Muscle of leg (tissue), 11 donors: ENCODE measurements around the gene PPP1R13B. TPM values are rescaled to one million over a fixed set of nuclear protein-coding genes. Genes with fewer than 3 reads are reported as not detected.
A peak's percentile ranks its signal among the peaks of the same experiment; 100 is the strongest.

Experiments
- DNase-seq: peaks from one replicate; pipeline ENCODE4 v3.0.0; 2013
- H3K27ac ChIP-seq: one replicate; pipeline ENCODE4 v1.5.1; 2013; ENCODE audit warnings: mild to moderate bottlenecking, low read length, control low read depth
- H3K27me3 ChIP-seq: one replicate; pipeline ENCODE4 v1.6.1; 2013; ENCODE audit warnings: low read length; ENCODE audit not compliant: control insufficient read depth, insufficient read depth
- H3K36me3 ChIP-seq: one replicate; pipeline ENCODE4 v1.6.1; 2013; ENCODE audit warnings: low read length; ENCODE audit not compliant: control insufficient read depth, insufficient read depth
- H3K4me1 ChIP-seq: one replicate; pipeline ENCODE4 v1.6.1; 2013; ENCODE audit warnings: low read length; ENCODE audit not compliant: control insufficient read depth, insufficient read depth
- H3K4me3 ChIP-seq: one replicate; pipeline ENCODE4 v1.5.1; 2013; ENCODE audit warnings: low read length, control low read depth
- H3K9me3 ChIP-seq: replicated peaks from 2 replicates; pipeline ENCODE4 v1.6.1; 2013; ENCODE audit warnings: low read depth, low read length; ENCODE audit not compliant: control insufficient read depth
- WGBS: methylation state at CpG from one replicate; pipeline ENCODE4 v1.1.5; 2013; ENCODE audit warnings: missing lambda C conversion rate; ENCODE audit not compliant: insufficient coverage; 5-methylcytosine and 5-hydroxymethylcytosine counted together
- polyA plus RNA-seq, 8 donors: library from polyadenylated mRNA; unstranded; fragments of 120-200 nt; gene quantifications; one replicate each; pipeline versions ENCODE4 v1.2.1 to v1.2.3, GENCODE V29; 2013; ENCODE audit warnings: inconsistent platforms in 1 of 8, low replicate concordance in 1 of 8; ENCODE audit not compliant: insufficient read length in 8 of 8, insufficient read depth in 1 of 8
- total RNA-seq: library from RNA; stranded (reverse); fragments of 120-200 nt; gene quantifications from one replicate; pipeline ENCODE4 v1.2.4, GENCODE V29; 2013

The PPP1R13B gene
- total and polyA plus RNA-seq, 9 donors: 6.2 to 13.6 (median 9.1) TPM

DNA sequence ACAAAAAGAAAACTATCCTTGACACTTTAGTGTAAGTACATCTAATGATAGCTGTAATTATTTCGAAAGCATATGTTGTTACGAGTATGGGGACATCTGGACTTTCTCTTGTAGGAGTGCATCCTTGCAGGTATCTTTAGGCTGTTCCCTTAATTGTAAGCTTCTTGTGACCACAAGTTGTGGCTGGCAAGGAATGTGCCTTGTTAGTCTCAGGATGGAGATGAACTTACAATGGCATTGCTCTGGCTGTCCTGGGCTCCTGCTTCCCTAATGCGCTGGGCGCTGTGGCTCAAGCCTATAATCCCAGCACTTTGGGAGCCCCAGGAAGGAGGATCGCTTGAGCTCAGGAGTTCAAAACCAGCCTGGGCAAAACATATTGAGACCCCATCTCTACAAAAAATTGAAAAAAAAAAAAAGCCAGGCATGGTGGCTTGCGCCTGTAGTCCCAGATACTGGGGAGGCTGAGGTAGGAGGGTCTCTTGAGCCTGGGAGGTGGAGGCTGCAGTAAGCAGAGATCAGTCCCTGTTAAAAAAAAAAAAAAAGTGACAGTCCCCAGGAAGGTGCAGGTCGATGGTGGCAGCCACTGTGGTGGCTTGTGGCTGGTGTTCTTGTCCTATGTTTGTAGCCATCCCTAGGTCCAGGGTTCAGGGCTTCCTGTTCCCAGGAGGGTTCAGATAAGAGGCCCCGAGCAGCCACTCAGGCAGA, 23.7 kb upstream of the PPP1R13B start:
- Histone ChIP-seq H3K4me3 (no peak overlapping the region), H3K9me3 (no peaks in the 10 kb centered on the region), H3K4me1 (peaks cover 18% of the 10 kb centered on the region), H3K27me3 (no peaks in the 10 kb centered on the region), H3K27ac (no peak overlapping the region), H3K36me3 (no peaks in the 10 kb centered on the region)
- WGBS: 94% methylated on average over 5 of the region's 8 CpGs
- no peak for DNase-seq

DNA sequence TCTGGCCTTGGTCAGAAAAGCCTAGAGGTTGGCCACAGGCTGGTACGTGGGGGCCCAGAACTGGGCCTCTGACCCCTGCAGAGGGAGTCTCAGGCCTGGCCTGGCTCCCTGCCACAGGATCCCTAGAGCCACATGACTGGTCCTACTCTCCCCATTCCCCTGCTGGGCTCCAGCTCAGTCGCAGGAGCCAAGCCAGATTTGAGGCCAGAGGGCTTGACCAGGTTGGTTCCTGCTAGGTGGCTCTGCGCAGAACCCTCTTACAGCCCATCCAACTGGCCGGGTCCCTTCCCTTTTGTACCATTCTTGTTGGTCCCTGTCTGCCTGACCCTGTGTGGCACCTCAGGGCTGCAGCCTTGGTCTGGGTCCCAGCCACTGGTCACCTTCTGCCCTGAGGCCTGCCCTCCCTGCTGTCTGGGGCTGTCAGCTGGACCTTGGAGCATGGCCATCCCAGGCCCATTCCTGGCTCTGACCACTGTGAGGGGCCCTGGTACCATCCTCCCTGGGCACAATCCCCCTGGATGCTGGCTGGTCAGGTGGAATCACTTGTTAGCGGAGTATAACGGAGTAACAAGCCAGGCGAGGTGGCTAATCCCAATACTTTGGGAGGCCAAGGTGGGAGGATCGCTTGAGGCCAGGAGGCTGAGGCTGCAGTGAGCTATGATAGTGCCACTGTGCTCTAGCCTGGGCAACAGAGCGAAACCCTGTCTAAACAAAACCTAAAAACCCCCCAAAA, 22.9 kb upstream of the PPP1R13B start:
- Histone ChIP-seq H3K27ac (no peak overlapping the region), H3K4me3 (no peak overlapping the region), H3K36me3 (no peaks in the 10 kb centered on the region), H3K9me3 (no peaks in the 10 kb centered on the region), H3K27me3 (no peaks in the 10 kb centered on the region), H3K4me1 (peaks cover 18% of the 10 kb centered on the region)
- 86% methylated on average over 7 of the region's 9 CpGs for WGBS
- DNase-seq: no peak

DNA sequence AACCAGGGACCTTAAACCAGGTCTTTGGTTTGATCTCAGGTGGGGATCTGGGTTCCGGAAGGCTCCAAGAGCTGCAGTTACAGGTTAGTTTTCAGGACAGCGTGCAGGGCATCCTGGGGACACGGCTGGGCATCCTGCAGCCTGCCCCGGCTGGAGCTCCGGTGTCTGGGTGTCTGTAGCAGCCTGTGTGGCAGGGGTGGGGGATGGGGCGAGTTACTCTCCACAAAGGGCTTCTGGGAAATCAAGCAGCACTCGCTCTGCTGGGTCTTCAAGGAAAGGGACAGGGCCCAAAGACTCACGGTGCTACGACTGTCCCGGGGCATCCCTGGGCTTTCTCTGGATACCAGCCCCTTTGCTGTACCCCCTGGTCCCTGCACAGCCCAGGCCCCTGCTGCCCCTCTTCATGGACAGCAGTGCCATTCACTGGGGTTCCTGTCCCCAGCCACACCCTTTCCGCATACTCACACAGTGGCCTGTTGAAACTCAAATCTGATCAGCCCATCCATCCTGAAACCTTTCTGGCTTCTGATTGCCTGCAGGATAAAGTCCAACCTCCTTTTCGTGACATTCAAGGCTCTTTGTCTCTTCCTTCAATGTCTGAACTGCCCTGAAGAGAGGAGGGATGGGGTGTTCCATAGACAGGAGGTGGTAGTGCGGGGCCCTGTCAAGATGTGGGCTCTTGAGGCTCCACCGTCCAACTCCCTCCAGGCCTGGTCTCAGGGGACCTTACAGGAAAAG, 22.2 kb upstream of the PPP1R13B start:
- no peak overlapping the region for H3K27ac ChIP-seq
- WGBS: 77% methylated on average over 10 of the region's 14 CpGs
- no peak for DNase-seq

DNA sequence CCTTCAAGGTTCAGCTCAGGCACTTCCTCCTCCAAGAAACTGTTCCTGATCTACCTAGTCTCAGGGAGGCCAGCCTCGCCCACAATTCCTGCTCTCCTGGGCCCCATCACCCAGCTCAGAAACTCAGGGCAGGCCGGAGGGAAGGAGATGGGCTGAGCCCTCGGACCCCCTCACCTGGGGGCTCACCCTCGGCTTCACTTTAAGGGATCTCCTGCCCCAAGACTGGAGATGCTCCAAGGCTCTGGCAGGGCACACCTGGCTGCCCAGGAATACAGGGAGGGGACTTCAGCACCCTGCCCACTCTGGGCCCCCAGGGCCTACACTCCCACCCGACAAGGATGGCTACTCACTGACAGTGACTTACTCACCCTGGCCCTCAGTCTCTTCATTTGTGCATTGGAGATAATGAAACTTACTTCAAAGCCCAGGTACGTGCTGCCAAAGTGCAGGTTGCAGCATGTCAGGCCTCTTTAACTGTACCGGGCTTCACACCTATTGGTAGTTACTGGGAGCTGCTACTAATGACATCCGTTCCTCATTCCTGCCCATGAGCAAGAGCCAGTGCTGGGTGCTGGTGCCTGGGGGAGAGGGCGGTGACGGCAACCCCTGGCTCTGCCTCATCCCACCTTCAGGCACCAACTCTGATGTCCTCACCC, 21.0 kb upstream of the PPP1R13B start:
- Histone ChIP-seq H3K27ac (no peak overlapping the region), H3K27me3 (no peaks in the 10 kb centered on the region), H3K4me1 (peaks cover 18% of the 10 kb centered on the region), H3K9me3 (no peaks in the 10 kb centered on the region), H3K36me3 (no peaks in the 10 kb centered on the region), H3K4me3 (no peak overlapping the region)
- 87% methylated on average over 6 of the region's 10 CpGs for WGBS
- DNase-seq: no peak

More for the DNA sequence above, 22.2 kb upstream of the PPP1R13B start:
- Histone ChIP-seq H3K4me1 (peaks cover 18% of the 10 kb centered on the region), H3K36me3 (no peaks in the 10 kb centered on the region), H3K9me3 (no peaks in the 10 kb centered on the region), H3K27me3 (no peaks in the 10 kb centered on the region), H3K4me3 (no peak overlapping the region)

DNA sequence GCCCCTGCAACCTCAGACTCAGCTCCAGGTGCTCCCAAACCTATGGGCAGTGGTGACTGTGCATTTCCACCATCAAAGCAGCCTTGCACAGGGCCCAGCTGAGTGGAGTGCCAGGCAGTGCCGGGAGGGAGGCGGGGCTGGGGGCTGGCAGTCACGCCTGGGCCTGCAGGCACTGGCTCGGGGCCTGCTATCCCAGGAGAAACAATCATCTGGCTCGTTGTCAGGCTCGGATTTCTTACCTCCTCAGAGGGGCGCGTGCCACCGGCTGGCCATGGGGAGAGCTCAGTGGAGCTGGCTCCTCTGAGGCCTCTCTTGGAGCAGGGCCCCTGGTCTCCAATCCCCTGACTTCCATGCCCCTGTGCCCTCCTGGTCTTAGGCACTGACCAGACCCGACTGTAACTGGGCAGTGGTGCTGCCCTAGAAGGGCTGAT, 20.2 kb upstream of the PPP1R13B start:
- H3K27ac ChIP-seq: no peak overlapping the region
- H3K4me1 ChIP-seq: peaks cover 15% of the 10 kb centered on the region
- H3K4me3 ChIP-seq: no peak overlapping the region
- DNase-seq: peak; percentile 39
- H3K36me3 ChIP-seq: no peaks in the 10 kb centered on the region
- no peaks in the 10 kb centered on the region for H3K27me3 ChIP-seq
- no peaks in the 10 kb centered on the region for H3K9me3 ChIP-seq
- 36% methylated on average over 9 of the region's 10 CpGs for WGBS

DNA sequence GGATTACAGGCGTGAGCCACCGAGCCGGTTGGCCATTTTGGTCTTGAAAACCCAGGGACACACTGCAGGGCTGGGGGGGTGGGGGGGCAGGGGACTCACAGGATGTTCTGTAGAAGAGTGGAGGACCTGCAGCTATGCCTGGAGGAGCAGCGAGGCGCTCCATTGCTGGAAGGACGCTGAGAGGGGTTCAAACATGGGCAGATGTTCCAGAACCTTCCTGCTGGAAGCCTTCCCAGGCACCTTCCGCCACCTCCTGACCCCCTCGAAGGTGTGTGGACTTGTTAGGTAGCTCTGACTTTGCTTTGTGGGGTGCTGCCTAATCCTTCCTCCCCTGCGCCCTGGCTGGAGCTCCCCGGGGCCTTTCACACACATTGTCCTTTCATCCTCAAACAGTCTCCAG, 19.6 kb upstream of the PPP1R13B start:
- Histone ChIP-seq H3K36me3 (no peaks in the 10 kb centered on the region), H3K4me3 (no peak overlapping the region), H3K4me1 (peaks cover 9% of the 10 kb centered on the region), H3K27ac (no peak overlapping the region), H3K9me3 (no peaks in the 10 kb centered on the region), H3K27me3 (no peaks in the 10 kb centered on the region)
- DNase-seq: no peak
- 86% methylated on average over 3 of the region's 10 CpGs for WGBS

DNA sequence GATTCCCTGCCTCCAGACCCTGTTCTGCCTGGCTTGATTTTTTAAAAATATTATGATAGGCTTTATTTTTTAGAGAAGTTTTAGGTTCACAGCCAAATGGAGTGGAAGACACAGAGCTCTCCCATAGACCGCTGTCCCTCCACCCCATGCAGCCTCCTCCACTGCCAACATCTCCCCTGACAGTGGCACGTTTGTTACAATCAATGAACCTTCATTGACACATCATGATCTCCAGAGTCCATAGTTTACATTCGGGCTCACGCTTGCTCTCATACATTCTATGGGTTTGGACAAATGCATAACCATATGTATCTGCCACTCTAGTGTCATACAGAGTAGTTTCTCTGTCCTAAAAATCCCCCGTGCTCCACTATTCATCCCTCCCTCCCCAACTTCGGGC, 15.9 kb upstream of the PPP1R13B start:
- no peak overlapping the region for H3K27ac ChIP-seq
- no peak overlapping the region for H3K4me3 ChIP-seq
- peaks cover 4% of the 10 kb centered on the region for H3K4me1 ChIP-seq
- no peaks in the 10 kb centered on the region for H3K9me3 ChIP-seq
- no peaks in the 10 kb centered on the region for H3K27me3 ChIP-seq
- 81% methylated on average over 2 of the region's 6 CpGs for WGBS
- H3K36me3 ChIP-seq: no peaks in the 10 kb centered on the region
- no peak for DNase-seq

DNA sequence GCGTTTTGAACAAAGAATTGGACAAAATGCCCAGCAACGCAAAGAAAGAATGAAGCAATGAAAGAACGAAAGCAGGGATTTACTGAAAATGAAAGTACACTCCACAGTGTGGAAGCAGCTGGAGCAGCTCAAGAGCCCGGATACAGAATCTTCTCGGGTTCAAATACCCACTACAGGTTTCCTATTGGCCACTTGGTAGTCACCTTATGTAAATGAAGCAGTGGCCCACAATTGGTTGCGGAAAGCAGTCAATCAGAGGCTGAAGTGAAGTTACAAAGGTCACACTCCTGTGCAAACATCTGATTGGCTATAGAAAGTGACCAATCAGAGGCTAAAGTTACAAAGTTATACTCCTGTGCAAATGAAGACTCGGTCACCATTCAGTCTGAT, 15.0 kb upstream of the PPP1R13B start:
- no peaks in the 10 kb centered on the region for H3K4me1 ChIP-seq

DNA sequence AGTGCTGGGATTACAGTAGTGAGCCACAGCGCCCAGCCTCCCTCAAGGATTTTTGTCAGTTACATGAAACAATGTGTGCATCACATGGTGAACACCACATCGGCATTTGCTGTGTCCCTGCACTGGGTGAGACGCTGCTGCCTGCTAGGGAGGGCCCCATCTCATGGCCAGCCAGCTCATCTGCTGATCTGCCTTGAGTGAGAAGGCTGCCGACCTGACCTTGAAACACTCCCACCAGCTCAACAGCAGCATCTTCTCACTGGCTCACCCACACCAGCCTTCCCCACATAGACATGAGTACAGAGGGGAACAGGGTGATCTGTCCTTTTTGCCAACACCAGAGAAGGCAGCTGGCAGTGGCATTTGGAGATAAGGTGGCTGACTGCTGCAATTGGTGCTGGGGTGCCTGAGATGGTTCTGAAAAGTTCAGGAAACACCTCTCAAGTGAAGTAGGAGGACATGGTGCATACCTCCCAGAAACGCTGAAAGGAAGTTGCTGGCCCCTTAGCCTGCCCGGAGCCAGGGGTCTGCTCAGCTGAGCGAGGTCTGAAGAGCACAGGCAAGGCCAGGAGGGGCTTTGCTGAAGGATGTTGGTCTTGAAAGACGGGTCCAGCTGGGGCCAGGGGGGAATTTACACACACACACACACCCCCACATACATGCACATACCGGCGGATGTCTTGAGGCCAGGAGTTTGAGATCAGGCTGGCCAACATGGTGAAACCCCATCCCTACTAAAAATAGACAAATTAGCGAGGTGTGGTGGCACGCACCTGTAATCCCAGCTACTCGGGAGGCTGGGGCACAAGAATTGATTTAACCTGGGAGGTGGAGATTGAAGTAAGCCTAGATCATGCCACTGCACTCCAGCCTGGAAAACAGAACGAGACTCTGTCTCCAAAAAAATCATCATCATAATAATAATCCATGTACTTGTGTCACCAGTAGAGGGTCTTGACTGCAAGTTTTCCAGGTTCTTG, 14.3 kb upstream of the PPP1R13B start:
- no peak for DNase-seq
- Histone ChIP-seq H3K4me1 (peaks cover 4% of the 10 kb centered on the region), H3K27ac (no peak overlapping the region), H3K36me3 (no peaks in the 10 kb centered on the region), H3K9me3 (no peaks in the 10 kb centered on the region), H3K27me3 (no peaks in the 10 kb centered on the region), H3K4me3 (no peak overlapping the region)
- 68% methylated on average over 5 of the region's 14 CpGs for WGBS

More for the DNA sequence above, 15.0 kb upstream of the PPP1R13B start:
- whole genome bisulfite sequencing: 56% methylated on average over 4 of the region's 7 CpGs
- no peak for DNase-seq
- Histone ChIP-seq H3K27me3 (no peaks in the 10 kb centered on the region), H3K36me3 (no peaks in the 10 kb centered on the region), H3K27ac (no peak overlapping the region), H3K4me3 (no peak overlapping the region), H3K9me3 (no peaks in the 10 kb centered on the region)
